Putamen (tissue), 1 donor: ENCODE results near the gene ACAT2.
"Not testable (repeated sequence)": the region's sequence is repeated elsewhere in the genome, so short reads cannot be mapped to it uniquely, and the experiment has no call there.

ENCODE experiments used
- DNase-seq: peaks from one replicate; pipeline ENCODE4 v3.0.0-alpha.2; 2016; ENCODE audit warnings: low spot score

ACAT2 gene

GRCh38 chr6:159772196-159772595, 10.4 kb downstream of the ACAT2 start:
- no peak for DNase-seq

- DNase-seq, result no peak
These were observed 15.5 kb downstream of the ACAT2 start for GRCh38 chr6:159777240-159777904.

- no peak for DNase-seq
These were observed 16.3 kb downstream of the ACAT2 start for GRCh38 chr6:159778131-159778530.

GRCh38 chr6:159778542-159779103, 16.8 kb downstream of the ACAT2 start:
- DNase-seq, result no peak

GRCh38 chr6:159788276-159788675, 26.4 kb downstream of the ACAT2 start:
- no peak for DNase-seq

GRCh38 chr6:159788753-159789376, 27.0 kb downstream of the ACAT2 start:
- DNase-seq, result no peak

- peak; percentile 100 for DNase-seq
These were observed 27.7 kb downstream of the ACAT2 start, which contains the start of gene TCP1 for GRCh38 chr6:159789377-159790148. TCP1 (minus strand) TSS chr6:159789602; CDS start chr6:159789468, 134 bp downstream.

GRCh38 chr6:159790149-159790955, 28.5 kb downstream of the ACAT2 start, which contains the start of gene MRPL18:
MRPL18 (plus strand) TSS chr6:159790467; CDS start chr6:159790588, 121 bp downstream.
- peak; percentile 98 for DNase-seq

- no peak for DNase-seq
These were observed 29.2 kb downstream of the ACAT2 start for GRCh38 chr6:159790956-159791598.

- DNase-seq, result not testable (repeated sequence)
These were observed 33.1 kb downstream of the ACAT2 start for GRCh38 chr6:159794976-159795375.

GRCh38 chr6:159797554-159797953, 35.7 kb downstream of the ACAT2 start:
- DNase-seq, result no peak

- DNase-seq, result no peak
These were observed 38.5 kb downstream of the ACAT2 start, which contains the start of gene PNLDC1 for GRCh38 chr6:159800141-159800865. PNLDC1 (plus strand) TSS chr6:159800276; CDS start chr6:159800308, 32 bp downstream.

- DNase-seq, result no peak
These were observed 40.1 kb downstream of the ACAT2 start for GRCh38 chr6:159801935-159802334.

GRCh38 chr6:159804504-159804903, 42.7 kb downstream of the ACAT2 start:
- no peak for DNase-seq

- DNase-seq, result no peak
These were observed 43.7 kb downstream of the ACAT2 start for GRCh38 chr6:159805440-159806020.

GRCh38 chr6:159806021-159806458, 44.2 kb downstream of the ACAT2 start:
- DNase-seq, result no peak

GRCh38 chr6:159807150-159807858, 45.5 kb downstream of the ACAT2 start:
- DNase-seq, result no peak

GRCh38 chr6:159808647-159809046, 46.8 kb downstream of the ACAT2 start:
- peak; percentile 63 for DNase-seq

- no peak for DNase-seq
These were observed 47.3 kb downstream of the ACAT2 start for GRCh38 chr6:159809149-159809548.
